GM10847 (cell line): Measurements from ENCODE around the gene NEU4.

Experiments
- POLR2A ChIP-seq: IDR thresholded peaks from 2 replicates; pipeline ENCODE4 v1.6.1; 2011; ENCODE audit not compliant: insufficient read length; ENCODE audit errors: extremely low read depth

The NEU4 gene

GRCh38 chr2:241860184-241861078 lies 51.4 kb downstream of the NEU4 start:
- no peak for TF ChIP-seq POLR2A

DNA sequence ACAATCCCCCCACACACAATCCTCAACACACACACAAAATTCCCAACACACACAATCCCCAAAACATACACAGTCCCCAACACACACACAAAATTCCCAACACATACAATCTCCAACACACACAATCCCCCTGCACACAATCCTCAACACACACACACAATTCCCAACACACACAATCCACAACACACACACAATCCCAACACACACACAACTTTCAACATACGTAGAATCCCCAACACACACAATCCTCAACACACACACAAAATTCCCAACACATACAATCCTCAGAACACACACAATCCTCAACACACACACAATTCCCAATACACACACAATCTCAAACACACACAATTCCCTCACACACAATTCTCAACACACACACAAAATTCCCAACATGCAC lies 52.3 kb downstream of the NEU4 start:
- no peak for TF ChIP-seq POLR2A

DNA sequence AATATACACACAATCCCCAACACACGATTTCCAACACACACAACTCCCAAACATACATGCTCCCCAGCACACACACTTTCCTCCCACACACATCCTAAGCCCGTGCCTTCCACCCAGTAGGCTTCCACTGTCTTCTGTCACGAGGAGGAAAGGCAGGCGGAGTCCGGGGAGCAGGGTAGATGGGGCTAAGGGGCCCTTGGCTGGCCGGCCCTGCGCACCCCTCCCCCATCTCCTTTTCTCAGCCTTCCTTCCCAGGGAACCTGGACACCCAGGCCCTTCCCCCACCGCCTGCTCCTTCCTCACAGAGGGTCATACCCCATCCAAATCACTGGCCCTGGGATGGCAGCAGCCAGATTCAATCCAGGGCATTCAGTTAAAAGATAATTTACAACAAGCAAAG lies 53.1 kb downstream of the NEU4 start:
- TF ChIP-seq POLR2A = no peak

DNA sequence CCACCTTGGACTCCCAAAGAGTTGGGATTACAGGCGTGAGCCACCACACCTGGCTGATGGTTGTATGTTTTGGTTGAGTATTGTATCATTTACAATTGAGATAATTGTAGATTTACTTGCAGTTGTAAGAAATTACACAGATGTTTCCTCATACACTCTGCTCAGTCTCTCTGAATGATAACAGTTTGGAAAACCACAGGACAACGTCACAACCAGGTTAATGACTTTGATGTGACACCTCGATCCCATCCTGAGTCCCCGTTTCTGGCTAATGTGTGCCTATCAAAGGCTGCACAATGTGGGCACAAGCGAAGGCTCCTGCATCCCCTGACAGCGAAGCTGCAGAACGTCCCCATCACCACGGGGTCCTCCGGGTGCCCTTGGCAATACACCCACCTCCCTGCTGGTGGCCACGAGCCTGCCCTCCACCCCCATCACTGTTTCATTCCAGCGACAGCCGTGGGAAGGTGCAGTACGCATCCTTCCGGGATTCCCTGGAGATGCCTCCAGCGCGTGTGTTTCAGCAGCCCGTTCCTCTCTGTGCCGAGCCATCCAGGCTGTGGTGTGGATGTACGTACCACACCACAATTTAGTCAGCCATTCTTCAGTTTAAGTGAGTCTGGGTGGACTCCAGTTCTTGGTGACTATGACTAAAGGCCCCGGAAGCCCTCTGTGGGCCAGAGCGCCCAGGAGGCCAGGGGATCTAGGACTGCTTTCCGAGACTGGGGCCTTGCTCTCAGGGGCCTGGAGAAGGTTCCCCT lies 54.0 kb downstream of the NEU4 start:
- TF ChIP-seq POLR2A = no peak

DNA sequence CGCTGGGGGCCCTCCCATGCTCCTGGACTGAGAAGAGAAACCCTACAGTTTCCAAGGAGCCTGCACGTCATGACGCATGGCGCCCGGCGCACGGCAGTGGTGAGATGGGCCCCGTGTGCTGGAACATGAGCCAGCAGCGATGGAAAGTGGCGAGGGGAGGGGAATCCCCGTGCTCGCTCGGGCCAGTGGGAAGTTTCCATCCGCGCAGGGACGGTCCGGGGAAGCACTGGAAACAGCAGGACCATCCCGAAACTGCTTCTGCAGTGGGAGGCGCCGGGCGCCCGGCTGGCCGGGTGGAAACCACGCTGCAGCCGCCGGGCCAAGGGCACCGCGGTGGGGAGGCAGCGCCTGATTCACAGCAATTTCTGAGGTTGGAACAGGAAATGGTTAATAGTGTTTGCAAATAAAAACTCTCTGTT lies 54.6 kb downstream of the NEU4 start:
- TF ChIP-seq POLR2A = no peak

DNA sequence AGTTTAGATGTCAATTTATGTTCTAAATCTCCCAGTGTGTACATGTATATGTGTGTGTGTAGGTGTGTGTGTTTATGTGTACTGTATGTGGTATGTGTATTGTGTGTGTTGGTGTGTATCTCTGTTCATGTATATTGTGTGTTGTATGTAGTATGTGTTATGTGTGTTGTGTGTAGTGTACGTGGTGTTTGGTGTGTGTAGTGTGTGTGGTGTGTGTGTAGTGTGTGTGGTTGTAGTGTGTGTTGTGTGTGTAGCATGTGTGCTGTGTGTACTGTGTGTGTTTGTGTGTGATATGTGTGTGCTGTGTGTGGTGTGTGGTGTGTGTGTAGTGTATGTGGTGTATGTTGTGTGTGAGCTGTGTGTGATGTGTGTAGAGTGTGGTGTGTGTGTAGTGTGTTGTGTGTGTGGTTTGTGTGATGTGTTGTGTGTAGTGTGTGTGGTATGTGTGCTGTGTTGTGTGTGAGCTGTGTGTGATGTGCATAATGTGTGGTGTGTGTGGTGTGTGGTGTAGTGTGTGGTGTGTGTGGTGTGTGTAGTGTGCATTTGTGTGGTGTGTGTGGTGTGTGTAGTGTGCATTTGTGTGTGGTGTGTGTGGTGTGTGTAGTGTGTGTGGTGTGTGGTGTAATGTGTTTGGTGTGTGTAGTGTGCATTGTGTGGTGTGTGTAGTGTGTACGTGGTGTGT lies 55.3 kb downstream of the NEU4 start:
- no peak for TF ChIP-seq POLR2A

DNA sequence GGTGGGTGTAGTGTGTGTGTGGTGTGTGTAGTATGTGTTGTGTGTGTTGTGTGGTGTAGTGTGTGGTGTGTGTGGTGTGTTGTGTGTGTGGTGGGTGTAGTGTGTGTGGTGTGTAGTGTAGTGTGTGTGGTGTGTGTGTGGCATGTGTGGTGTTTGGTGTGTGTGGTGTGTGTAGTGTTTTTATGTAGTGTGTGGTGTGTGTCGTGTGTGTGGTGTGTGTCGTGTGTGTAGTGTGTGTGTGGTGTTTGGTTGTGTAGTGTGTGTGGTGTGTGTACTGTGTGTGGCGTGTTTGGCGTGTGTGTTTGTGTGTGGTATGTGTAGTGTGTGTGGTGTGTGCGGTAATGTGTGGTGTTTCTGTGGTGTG lies 55.8 kb downstream of the NEU4 start:
- no peak for TF ChIP-seq POLR2A

DNA sequence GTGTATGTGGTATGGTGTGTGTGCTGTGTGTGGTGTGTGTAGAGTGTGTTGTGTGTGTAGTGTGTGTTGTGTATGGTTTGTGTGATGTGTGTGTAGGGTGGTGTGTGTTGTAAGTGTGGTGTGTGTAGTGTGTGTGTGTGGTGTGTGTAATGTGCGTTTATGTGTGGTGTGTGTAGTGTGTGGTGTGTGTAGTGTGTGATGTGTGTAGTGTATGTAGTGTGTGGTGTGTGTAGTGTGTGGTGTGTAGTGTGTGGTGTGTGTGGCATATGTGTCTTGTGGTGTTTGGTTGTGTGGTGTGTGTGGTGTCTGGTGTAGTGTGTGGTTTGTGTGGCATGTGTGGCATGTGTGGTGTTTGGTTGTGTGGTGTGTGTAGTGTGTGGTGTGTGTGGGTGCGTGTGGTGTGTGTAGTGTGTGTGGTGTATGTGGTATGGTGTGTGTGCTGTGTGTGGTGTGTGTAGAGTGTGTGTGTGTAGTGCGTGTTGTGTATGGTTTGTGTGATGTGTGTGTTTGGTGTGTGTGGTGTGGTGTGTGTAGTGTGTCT lies 56.5 kb downstream of the NEU4 start:
- no peak for TF ChIP-seq POLR2A

DNA sequence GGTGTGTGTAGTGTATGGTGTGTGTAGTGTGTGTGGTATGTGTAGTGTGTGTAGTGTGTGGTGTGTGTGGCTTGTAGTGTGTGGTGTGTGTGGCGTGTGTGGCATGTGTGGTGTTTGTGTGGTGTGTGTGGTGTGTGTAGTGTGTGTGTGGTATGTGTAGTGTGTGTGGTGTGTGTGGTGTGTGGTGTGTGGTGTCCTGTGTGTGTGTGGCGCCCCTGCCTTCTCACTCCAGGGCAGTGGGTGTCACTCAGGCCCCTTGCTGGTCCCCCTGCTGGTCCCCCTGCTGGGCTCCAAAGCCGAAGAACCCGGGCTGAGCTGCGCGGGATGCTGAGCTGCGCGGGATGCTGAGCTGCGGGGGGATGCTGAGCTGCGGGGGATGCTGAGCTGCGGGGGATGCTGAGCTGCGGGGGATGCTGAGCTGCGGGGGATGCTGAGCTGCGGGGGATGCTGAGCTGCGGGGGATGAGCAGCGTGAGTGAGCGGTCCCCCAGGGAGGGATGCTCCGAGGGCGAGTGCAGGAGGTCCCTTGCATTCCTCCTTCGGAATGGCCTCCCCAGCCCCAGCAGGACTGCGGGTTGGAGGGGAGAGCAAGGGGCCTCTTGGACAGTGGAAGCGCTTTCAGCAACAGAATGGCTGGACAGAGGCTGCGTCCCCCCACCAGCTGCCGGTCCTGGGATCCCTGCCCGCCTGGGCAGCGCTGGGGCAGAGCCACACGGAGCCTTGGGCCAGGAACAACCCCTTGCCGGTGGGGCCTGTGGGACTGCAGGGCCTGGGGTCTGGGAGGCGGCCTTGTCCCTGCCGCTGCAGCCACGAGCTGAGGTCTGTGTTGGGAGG lies 57.2 kb downstream of the NEU4 start:
- no peak for TF ChIP-seq POLR2A
